GM19468 (cell line): ENCODE data around the gene NCKAP5L.
"Not testable (repeated sequence)": the region's sequence is repeated elsewhere in the genome, so short reads cannot be mapped to it uniquely, and the experiment has no call there.

Experiments
- ATAC-seq: cut with Tn5 transposase; IDR thresholded peaks from one replicate; pipeline ENCODE4 v1.9.1; 2021; ENCODE audit warnings: mild to moderate bottlenecking, moderate library complexity, moderate number of reproducible peaks; ENCODE audit not compliant: unreplicated experiment; ENCODE audit errors: extremely low read depth

The NCKAP5L gene, protein sequence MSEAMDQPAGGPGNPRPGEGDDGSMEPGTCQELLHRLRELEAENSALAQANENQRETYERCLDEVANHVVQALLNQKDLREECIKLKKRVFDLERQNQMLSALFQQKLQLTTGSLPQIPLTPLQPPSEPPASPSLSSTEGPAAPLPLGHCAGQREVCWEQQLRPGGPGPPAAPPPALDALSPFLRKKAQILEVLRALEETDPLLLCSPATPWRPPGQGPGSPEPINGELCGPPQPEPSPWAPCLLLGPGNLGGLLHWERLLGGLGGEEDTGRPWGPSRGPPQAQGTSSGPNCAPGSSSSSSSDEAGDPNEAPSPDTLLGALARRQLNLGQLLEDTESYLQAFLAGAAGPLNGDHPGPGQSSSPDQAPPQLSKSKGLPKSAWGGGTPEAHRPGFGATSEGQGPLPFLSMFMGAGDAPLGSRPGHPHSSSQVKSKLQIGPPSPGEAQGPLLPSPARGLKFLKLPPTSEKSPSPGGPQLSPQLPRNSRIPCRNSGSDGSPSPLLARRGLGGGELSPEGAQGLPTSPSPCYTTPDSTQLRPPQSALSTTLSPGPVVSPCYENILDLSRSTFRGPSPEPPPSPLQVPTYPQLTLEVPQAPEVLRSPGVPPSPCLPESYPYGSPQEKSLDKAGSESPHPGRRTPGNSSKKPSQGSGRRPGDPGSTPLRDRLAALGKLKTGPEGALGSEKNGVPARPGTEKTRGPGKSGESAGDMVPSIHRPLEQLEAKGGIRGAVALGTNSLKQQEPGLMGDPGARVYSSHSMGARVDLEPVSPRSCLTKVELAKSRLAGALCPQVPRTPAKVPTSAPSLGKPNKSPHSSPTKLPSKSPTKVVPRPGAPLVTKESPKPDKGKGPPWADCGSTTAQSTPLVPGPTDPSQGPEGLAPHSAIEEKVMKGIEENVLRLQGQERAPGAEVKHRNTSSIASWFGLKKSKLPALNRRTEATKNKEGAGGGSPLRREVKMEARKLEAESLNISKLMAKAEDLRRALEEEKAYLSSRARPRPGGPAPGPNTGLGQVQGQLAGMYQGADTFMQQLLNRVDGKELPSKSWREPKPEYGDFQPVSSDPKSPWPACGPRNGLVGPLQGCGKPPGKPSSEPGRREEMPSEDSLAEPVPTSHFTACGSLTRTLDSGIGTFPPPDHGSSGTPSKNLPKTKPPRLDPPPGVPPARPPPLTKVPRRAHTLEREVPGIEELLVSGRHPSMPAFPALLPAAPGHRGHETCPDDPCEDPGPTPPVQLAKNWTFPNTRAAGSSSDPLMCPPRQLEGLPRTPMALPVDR (N-terminal part only)

DNA sequence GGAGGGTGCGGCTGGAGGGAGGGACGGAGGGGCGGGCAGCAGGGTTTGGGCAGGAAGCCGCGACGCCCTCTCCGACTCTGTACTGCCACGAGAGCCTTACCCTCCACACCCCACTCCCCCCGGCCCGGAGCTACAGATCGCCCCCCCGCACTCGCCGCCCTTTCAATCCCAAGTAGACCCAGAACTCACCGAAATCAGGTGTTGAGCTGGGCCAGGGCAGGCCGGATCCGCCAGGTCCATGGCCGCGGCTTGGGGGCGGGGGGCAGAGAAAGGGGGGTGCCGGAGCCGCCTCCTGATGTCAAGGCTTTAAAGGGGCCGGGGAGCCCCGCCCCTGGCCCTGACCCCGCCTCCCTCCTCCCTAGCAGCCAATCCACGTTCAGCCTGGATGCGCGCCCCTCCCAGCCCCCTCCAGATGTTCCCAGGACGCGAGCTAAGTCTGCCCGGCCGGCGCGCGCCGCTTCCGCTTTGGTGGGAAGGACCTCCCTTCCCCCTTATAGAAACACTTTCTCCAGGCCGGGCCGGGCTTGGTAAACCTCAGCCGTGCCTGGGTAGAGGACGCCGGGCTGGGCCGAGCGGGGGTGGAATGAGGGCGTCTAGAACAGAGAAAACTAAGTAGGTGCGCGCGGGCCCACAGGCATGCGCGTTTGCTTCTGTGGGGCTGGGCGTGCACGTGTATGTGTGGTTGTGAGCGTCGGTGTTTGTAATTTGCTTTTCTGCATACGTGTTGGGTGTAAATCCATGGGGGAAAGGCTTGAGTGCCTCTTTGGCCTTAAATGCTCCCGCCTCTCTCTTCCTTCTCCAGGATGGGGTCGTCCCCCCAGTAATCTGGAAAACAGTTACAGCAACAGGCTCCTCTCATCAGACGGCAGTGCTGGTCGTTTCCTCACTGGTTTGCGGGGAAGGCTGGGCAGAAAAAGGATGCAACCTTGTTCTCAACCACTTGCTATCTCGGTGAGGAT, at the start of gene NCKAP5L:
TSS of gene NCKAP5L (minus strand) at position 281 of the 959 bp plus-strand sequence. CDS start 24,369 bp downstream, outside the sequence.
- ATAC-seq: peak; percentile 45

DNA sequence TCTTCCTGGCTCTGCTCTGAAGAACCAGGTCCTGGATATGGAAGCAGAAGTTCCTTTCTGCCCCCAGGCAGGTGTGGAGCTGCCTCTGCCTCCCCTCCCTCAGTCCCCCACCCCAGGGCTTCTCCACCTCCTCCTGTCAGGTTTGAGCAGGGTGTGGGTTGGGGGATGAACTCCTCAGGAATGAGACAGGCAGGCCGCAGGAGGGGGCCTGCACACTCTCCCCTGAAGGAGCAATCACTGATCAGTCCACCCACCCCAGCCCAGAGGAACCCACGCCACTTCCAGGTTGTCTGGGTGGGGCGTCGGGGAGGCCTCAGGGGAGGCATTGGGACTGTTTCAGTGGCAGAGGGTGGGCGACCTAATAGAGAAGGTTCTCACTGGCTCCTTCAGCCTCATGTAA, 48.9 kb upstream of the NCKAP5L start:
- ATAC-seq: no peak

DNA sequence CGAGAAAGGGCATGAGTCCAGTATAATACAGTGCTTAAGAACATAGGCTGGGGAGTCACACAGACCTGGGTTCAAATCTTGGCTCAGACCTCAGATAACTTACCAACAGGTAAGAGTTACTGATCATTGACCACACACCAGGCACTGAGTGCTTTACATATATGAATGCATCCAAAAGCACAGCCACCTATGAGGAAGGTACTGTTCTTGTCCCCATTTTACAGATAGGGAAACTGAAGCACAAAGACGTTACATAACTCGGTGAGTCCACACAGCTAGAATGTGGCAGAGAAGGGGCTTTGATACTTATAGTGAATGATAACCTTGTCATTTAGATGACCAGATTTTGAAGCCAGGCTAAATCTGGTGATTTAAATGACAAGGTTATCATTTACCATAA, 47.9 kb upstream of the NCKAP5L start:
- no peak for ATAC-seq

DNA sequence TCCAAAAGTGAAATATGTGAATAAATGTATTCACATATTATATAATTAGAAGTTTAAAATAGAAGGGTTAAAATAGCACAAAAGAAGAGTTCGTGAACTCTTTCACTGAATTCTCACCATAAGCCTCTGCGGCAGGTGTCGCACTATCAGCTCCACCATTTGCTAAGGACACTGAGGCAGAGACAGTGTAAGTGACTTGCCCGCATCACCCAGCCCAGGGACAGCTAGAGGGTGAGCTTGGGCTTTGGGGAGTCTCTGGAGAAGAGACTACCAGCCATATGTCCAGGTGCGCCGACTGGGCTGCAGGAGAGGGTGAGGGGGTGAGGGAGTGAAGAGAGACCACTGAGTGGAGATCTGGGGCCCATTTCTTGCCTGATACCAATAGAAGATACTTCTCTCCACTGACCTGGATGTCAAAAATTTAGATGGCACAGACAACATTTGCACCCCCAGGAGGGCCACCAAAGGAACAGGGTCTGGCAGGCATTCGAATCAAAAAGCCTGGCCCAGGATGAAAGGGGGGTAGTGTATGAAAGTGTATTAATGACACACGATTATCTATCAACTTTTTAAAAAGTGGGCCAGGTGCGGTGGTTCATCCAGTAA, 47.0 kb upstream of the NCKAP5L start:
- ATAC-seq: no peak

DNA sequence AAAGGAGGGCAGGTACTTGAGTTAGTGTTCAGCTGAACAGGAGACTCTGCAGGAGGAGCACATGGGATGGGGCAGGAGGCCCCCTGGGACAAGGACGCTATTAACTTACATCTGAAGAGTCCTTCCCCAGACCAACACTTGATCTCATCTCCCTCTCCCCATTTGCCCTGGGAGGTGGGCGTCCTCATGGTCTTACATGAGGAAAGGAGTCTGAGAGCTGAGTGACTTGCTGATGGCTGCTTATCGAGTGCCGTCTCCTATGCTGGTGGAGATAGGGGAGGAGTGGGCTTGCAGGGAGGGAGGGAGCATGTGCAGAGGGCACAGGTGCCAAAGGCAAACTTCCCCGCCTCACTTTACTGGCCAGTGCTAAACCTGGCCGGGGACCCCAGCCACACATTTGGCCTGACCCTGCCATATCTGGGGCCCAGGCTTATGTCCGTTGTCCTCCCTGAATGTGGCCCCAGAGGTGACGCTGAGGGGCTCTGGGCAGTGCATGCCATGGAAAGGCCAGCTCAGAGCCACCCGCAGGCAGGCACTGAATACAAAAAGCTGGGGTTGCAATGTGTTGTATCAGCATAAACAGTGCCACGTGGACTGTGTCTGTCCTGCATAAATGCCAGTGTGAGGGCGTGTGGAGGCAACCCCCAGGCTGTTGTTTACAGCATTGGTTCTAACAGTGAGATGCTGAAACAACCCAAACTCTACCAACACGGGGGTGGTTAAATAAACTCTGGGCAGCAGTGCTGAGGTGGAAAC, 46.1 kb upstream of the NCKAP5L start:
- no peak for ATAC-seq

DNA sequence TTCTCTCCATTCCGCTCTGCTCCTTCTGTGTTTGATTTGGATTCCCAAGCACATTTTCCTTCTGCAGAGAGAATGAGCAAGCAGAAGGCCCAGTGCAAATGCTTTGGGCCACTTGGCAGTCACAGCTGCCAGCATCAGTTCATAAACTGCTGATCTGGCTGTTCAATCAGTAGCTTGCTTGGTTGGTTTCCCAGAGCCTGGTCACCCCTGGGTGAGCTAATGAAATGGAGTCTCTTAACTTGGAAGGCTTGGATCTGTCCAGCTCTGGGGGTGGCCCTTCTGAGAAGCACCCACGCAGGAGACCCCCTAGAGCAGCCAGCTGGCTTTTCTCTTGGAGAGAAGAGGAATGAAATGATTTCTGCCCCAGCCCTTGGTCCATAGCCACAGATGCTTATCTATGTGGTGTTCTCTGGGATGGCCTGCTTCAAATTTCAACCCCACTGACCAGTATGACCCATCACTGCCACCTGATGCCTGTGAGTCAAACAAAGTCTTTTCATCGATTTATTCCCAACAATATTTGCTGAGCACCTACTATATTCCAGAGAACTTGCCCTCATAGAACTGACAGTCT, 45.2 kb upstream of the NCKAP5L start:
- ATAC-seq: no peak

DNA sequence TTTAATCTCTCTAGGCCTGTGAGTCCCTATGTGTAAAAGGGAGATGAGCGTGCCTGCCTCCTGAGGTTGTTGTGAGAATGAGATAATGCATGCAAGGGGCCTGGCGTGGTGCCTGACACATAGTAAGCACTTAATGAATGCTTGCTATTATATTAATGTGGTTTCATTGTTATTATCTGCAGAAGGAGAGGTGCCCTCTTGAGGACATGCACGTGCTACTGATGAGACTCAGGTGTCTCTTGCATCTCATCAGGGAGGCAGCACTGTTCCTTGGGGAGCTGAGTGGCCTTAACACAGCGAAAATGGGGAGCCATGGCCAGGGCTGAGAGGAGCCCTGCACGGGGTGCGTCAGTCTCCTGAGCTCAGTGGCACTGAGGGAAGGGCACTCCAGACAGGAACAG, 44.6 kb upstream of the NCKAP5L start:
- ATAC-seq: no peak

DNA sequence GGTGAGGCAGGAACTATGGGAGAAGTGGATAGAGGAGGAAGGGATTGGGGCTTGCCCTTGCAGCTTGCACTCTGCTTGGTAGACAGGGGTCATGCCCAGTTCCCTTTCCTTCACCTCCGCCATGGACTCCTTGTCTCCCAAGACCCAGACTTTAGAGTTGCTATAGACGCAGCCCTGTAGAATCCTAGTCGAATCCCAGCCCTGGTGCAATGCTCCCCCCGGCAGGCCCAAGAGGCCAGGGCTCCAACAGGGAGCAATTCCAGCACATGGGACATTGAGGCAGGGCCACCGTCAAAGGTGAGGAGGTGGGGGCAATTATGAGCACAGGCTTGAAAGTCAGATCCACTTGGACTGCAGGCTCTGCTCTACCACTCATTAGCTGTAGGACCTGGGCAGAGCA, 44.2 kb upstream of the NCKAP5L start:
- no peak for ATAC-seq

DNA sequence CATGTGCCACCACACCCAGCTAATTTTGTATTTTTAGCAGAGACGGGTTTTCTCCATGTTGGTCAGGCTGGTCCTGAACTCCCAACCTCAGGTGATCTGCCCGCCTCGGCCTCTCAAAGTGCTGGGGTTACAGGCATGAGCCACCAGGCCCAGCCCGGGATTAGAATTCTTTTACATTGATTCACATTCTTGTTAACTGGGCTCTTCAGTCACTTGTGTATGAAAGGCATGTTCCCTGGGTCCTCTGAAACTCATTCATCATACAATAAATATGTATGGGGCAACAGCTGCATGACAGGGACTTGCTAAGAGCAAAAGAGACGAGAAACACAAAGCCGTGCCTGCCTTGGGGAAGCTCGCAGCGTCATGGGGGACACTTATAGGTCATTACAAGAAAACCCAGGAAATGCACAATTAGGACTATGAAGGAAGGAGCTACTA, 43.6 kb upstream of the NCKAP5L start:
- not testable (repeated sequence) for ATAC-seq

DNA sequence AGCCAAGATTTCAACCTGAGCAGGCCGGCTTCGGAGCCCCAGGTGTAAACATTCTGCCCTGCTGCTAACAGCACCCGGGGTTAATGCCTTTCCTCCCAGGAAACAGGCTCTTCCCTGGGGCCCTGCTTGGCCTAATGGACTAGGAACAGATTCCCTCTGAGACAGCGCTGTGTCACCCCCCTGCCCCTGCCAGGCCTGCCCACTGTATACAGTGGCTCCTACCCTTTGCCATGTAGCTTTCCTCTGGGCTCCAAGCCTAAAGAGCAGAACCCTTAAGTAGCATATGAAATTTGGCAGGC, 43.0 kb upstream of the NCKAP5L start:
- ATAC-seq: no peak

DNA sequence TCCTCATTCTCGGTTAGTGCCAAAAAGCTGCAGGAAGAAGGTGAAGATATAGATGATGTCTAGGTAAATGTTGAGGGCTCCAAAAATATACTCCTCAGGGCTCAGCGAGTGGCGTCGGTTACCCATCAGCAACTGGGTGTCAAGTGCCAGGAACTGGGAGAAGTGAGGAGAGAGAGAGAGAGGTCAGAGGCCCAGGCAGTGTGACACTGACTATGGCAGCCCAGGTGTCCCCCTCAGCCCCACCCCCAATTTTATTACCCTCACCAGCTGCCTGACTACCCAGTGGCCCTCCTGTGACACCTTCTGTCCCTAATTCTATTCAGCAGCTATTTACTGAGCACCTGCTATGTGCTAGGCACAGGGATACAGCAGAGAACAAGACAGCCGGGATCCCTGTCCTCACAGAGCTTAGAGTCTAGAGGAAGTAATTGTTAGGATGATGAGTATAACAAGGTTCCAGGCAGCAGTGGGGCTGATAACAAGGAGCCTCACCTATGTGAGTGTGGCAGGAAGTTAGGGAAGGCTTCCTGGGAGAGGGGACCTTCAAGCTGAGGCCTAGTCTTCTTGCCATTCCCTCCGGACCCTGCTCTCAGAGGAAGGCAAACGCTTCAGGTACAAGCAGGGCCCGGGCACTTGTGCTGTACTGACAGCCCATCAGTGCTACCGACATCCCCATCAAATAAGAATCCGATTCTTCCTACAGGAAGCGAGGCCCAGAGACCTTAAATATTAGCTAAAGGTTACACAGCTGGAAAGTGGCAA, 42.5 kb upstream of the NCKAP5L start:
- no peak for ATAC-seq

DNA sequence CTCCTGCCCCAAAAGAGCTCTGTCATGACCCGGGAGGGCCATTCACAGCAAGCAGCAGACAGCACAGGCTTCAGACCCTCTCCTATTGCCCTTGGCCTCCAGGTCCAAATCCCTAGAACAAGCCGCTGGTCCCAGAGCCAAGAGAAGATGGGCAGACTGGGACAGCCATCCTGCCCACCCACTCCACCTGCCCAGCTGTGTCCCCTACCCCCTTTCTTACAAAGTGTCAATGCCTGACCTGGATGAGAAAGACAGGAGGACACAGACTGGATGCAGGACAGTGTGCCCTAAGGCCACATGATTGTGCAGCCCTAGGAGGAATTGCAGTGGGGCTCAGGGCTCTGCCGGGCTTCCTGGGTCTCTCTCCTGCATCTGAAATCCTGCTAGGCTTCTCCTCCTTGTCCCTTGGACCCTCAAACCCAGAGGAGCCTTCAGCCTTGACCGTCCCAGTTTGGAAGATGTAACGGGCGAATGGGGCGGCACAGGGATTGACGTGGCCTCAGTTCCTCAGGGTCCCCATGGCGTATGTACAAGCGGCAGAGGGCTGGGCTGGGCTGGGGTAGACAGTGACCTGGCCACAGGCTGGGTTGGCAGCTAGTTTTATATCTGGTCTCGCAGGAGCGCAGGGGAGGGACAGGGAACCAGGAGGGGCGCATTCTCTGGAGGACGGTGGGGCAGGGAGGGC, 41.7 kb upstream of the NCKAP5L start:
- ATAC-seq: no peak

DNA sequence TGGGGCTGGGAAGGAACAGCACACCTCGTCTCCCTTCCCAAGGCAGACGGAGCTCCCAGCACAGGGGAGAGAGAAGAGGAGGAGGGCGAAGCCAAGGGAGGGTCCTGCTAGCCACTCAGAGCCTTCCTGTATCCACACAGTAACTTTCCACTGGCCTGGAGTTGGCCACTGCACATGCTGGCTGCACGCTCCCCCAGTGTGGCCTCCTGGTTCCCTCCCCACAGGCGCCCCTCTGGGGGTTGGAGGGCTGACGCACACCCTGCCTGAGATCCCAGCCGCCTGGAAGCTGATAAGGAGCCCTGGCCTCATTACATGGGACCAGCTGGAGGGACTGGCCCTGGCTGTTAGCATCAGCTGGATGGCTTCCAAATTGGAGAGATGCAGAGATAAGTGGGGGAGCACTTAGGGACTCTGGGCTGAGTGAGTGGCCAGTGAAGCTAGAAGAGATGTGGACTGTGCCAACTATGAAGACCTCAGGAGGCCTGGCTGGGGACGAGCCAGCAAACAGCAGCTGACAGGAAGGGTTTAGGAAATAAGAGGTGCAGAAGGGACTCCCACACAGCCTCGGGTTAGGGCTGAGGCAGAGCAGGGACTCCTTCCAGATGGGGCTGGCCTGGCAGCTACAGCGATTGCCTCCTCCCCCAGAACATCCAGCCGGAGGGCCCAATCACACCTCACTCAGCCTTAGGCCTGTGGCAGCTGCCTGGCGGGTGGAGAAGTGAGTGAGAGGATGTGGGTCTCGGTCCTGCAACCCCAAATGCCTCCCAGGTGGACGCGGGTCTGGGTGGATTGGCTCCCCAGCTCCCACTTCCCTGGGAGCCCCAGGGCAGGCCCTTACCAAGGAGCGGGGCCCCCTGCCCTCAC, 41.0 kb upstream of the NCKAP5L start:
- ATAC-seq: no peak

DNA sequence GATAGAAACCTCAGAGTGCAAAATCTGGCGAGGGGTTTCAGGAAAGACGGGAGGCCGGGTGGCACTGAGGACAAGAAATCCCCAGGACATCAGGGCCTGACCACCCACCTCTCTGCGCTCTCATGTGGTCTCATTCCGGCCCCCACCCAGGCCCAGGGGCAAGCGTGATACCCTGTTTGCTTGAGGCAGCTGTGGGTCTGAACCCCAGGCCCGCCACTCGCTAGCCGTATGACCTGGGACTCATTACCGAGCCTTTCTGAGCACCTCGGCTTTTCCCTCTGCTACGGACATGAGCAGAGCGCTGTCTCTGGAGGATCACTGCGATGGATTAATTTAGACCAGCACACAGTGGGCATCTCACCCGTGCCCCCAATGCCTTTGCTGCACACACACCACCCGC, 40.2 kb upstream of the NCKAP5L start:
- no peak for ATAC-seq

DNA sequence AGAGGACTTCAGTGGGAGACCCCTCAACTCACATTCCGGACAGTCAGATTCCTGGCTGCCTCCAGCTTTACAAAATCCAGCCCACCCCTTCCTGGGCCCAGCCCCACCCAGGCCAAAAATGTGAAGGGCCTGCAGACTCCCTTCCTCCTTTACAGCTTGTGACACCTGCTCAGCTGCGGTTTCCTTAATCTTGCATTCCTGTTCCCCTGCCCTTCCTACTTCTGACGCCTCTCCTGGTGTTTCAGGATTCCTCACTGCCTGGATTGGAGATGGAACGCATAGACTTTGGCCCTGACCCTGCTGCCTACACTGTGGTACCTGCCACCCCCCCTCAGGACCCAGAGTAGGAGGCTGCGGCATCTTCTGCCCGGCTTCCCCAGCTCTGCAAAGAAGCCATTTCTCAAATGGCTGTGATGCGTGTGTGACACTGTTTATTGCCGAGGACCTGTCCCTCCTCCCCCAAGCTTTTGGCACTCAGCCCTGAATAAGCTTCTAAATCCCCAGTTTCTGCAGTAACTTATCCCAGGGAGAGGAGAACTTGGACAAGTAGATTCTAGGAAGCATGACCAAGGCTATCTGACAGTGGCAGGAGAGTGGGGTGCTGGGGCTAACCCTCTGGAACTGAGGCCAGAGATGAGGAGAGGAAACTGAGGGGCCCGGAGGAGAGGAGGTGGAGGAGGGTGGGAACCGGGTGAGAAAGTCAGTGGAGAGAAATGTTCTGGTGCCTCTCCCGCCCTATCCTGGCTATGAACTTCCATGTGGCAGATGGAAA, 39.5 kb upstream of the NCKAP5L start:
- no peak for ATAC-seq
